Ovary (tissue), 9 donors: ENCODE results near the gene STK32A. TPM values are rescaled to one million over a fixed set of nuclear protein-coding genes. Genes with fewer than 3 reads are reported as not detected.
"Not testable (repeated sequence)": the region's sequence is repeated elsewhere in the genome, so short reads cannot be mapped to it uniquely, and the experiment has no call there.

Experiments used
- DNase-seq, 5 donors: peaks; one replicate each; pipeline ENCODE4 v3.0.0-alpha.2; 2019 to 2020
- H3K27ac ChIP-seq, 2 donors: fragments of 200-600 bp; one replicate each; pipeline versions ENCODE4 v1.5.1 to v1.8.0; 2019 to 2022
- H3K27me3 ChIP-seq: fragments of 200-600 bp; one replicate; pipeline ENCODE4 v1.8.0; 2022
- H3K36me3 ChIP-seq: fragments of 200-600 bp; sonication (generic); one replicate; pipeline ENCODE4 v1.5.1; 2019
- H3K4me1 ChIP-seq: one replicate; pipeline ENCODE4 v1.8.1; 2013; ENCODE audit warnings: mild to moderate bottlenecking, moderate library complexity; ENCODE audit not compliant: insufficient read depth
- H3K4me3 ChIP-seq: fragments of 200-600 bp; sonication (generic); one replicate; pipeline ENCODE4 v1.5.1; 2017
- H3K9me3 ChIP-seq, 2 donors: fragments of 200-600 bp in 1 of 2; sonication (generic) in 1 of 2; one replicate each; pipeline versions ENCODE4 v1.5.1 to v1.8.1; 2013 to 2019; ENCODE audit warnings: mild to moderate bottlenecking in 1 of 2, moderate library complexity in 1 of 2
- CTCF ChIP-seq, 3 donors: fragments of 450-650 bp in 2 of 3; fragments of 200-600 bp in 1 of 3; IDR thresholded peaks; one replicate each; pipeline versions ENCODE4 v1.5.1 to v1.8.0; 2016 to 2022; ENCODE audit warnings: antibody characterized with exemption in 3 of 3, mild to moderate bottlenecking in 1 of 3
- EP300 ChIP-seq: sonication (generic); formaldehyde crosslinking; IDR thresholded peaks from one replicate; pipeline ENCODE4 v1.6.1; 2017; ENCODE audit warnings: antibody characterized with exemption
- POLR2A ChIP-seq: fragments of 450-650 bp; IDR thresholded peaks from one replicate; pipeline ENCODE4 v1.6.1; 2017; ENCODE audit warnings: antibody characterized with exemption, mild to moderate bottlenecking, moderate library complexity
- whole genome bisulfite sequencing, 3 donors: extraction: QIAGEN DNeasy Blood & Tissue Kit in 1 of 3; methylation state at CpG; one replicate each; pipeline versions ENCODE4 v1.1.5 to v1.1.7; 2013 to 2017; 5-methylcytosine and 5-hydroxymethylcytosine counted together
- intact Hi-C, 4 donors: fragments of 100-400 bp; cut with DNase I; formaldehyde crosslinking; loops; one replicate each; pipeline versions ENCODE4 v1.11.0 to v1.15.1; 2022 to 2023
- polyA plus RNA-seq, 2 donors: library from polyadenylated mRNA; stranded (reverse); fragments of 200-250 nt in 1 of 2; fragments of 350-450 nt in 1 of 2; fragmentation: Illumina TruSeq in 1 of 2; extraction: RNeasy Lipid Tissue Mini Kit (QIAGEN cat#74804) in 1 of 2; gene quantifications; one replicate each; pipeline ENCODE4 v1.2.3, GENCODE V29; 2013 to 2014
- total RNA-seq, 7 donors: library from RNA; depleted of rRNA in 2 of 7; stranded (reverse); fragments of >200 nt in 2 of 7; fragmentation: NEBNext Ultra II Directional in 3 of 7; extraction: Animal tissue kit (Norgen Biotek cat#: 25700) in 3 of 7; gene quantifications; one replicate each; pipeline versions ENCODE4 v1.1.0 to v1.2.4, GENCODE V29; 2016 to 2023
- donor health status: DM: no; HTN: no; CAD: no; lungs with moderate emphysema.
- donor health status: DM: no; HTN: no; CAD: no.
- donor health status: Bipolar disorder and iron deficiency.
- donor health status: DM: yes; HTN: yes; CAD: no.
- donor health status: DM: no; HTN: no; CAD: no.
- donor health status: DM: yes; HTN: yes; CAD: no.

Gene STK32A
- total and polyA plus RNA-seq, 9 donors = 1.8 to 9.0 (median 6.4) TPM

- Histone ChIP-seq H3K36me3 (no peaks in the 10 kb centered on the region), H3K4me1 (peaks cover under 1% of the 10 kb centered on the region), H3K9me3 (no peaks in the 10 kb centered on the region), H3K27me3 (no peaks in the 10 kb centered on the region), H3K27ac (no peak overlapping the region), H3K4me3 (no peak overlapping the region)
- TF ChIP-seq POLR2A (no peak), CTCF (IDR thresholded peaks at IDR 0.05) (no peak), EP300 (no peak)
- 86 to 89% (median 89%) methylated on average over 4 of the region's 4 CpGs for WGBS, 3 donors
- intact Hi-C loops = no loop called here
- no peak for DNase-seq
These were observed 5.6 kb downstream of the STK32A start for GRCh38 chr5:147240266-147240985.

- intact Hi-C loops, H3K4me1 ChIP-seq, H3K36me3 ChIP-seq, DNase-seq, H3K27ac ChIP-seq, H3K9me3 ChIP-seq, H3K4me3 ChIP-seq, H3K27me3 ChIP-seq: not testable (repeated sequence)
- 65 to 93% (median 92%) methylated on average over 3 to 6 of the region's 6 CpGs for WGBS, 3 donors
These were observed 8.4 kb downstream of the STK32A start for GRCh38 chr5:147243238-147243637.

GRCh38 chr5:147245381-147246165 is 10.7 kb downstream of the STK32A start:
- Histone ChIP-seq H3K4me3 (no peak overlapping the region), H3K4me1 (no peaks in the 10 kb centered on the region), H3K9me3 (no peaks in the 10 kb centered on the region), H3K27me3 (no peaks in the 10 kb centered on the region), H3K27ac (no peak overlapping the region), H3K36me3 (no peaks in the 10 kb centered on the region)
- 67 to 82% (median 82%) methylated on average over 3 of the region's 3 CpGs for WGBS, 3 donors
- DNase-seq = no peak
- intact Hi-C loops = no loop called here
- TF ChIP-seq POLR2A (no peak), CTCF (IDR thresholded peaks at IDR 0.05) (no peak), EP300 (no peak)

- Histone ChIP-seq H3K9me3 (no peaks in the 10 kb centered on the region), H3K27ac (no peak overlapping the region), H3K4me3 (no peak overlapping the region), H3K4me1 (no peaks in the 10 kb centered on the region), H3K36me3 (no peaks in the 10 kb centered on the region), H3K27me3 (no peaks in the 10 kb centered on the region)
- TF ChIP-seq POLR2A = no peak
- no peak for TF ChIP-seq EP300
- TF ChIP-seq CTCF (IDR thresholded peaks at IDR 0.05) = no peak
- DNase-seq = no peak
- intact Hi-C loops = no loop called here
- WGBS, 3 donors = 23 to 42% (median 34%) methylated on average over 2 of the region's 2 CpGs
These were observed 13.7 kb downstream of the STK32A start for GRCh38 chr5:147248561-147248960.

GRCh38 chr5:147259837-147260236 is 25.0 kb downstream of the STK32A start:
- WGBS, 3 donors = 94 to 96% (median 96%) methylated on average over 1 of the region's 1 CpG
- no peak for DNase-seq
- intact Hi-C loops = no loop called here

More at GRCh38 chr5:147259837-147260236, 25.0 kb downstream of the STK32A start:
- no peak overlapping the region for H3K27ac ChIP-seq
- H3K36me3 ChIP-seq = no peaks in the 10 kb centered on the region
- H3K27me3 ChIP-seq = no peaks in the 10 kb centered on the region
- no peak for TF ChIP-seq CTCF (IDR thresholded peaks at IDR 0.05)
- no peak for TF ChIP-seq POLR2A
- TF ChIP-seq EP300 = no peak
- no peaks in the 10 kb centered on the region for H3K4me1 ChIP-seq
- H3K4me3 ChIP-seq = no peak overlapping the region
- no peaks in the 10 kb centered on the region for H3K9me3 ChIP-seq
